ENCODE measurements around the gene FOXRED2. TPM values are rescaled to one million over a fixed set of nuclear protein-coding genes. Genes with fewer than 3 reads are reported as not detected.

FOXRED2 gene
- total RNA-seq, 1 donor from 2014 or later, result 39.8 TPM

GRCh38 chr22:36447632-36448031 is 59.2 kb downstream of the FOXRED2 start:
- no peak for DNase-seq (ENCODE audit: low spot score in 2 of 2, unreplicated experiment in 2 of 2)
- H3K4me3 Mint-ChIP-seq, result no peak overlapping the region
- no peaks in the 10 kb centered on the region for H3K9me3 Mint-ChIP-seq
- no peak overlapping the region for H3K27ac Mint-ChIP-seq
- no peak for TF ChIP-seq CTCF (IDR thresholded peaks at IDR 0.05; ENCODE audit: unreplicated experiment)
- no peaks in the 10 kb centered on the region for H3K36me3 Mint-ChIP-seq
- H3K4me1 Mint-ChIP-seq, result peaks cover 11% of the 10 kb centered on the region
- H3K27me3 Mint-ChIP-seq (ENCODE audit: low read depth), result no peaks in the 10 kb centered on the region

- no peaks in the 10 kb centered on the region for H3K9me3 Mint-ChIP-seq
- no peaks in the 10 kb centered on the region for H3K36me3 Mint-ChIP-seq
- H3K4me3 Mint-ChIP-seq, result no peak overlapping the region
- H3K4me1 Mint-ChIP-seq, result peaks cover 7% of the 10 kb centered on the region
- no peak for TF ChIP-seq CTCF (IDR thresholded peaks at IDR 0.05; ENCODE audit: unreplicated experiment)
- H3K27me3 Mint-ChIP-seq (ENCODE audit: low read depth), result no peaks in the 10 kb centered on the region
- DNase-seq (ENCODE audit: low spot score in 2 of 2, unreplicated experiment in 2 of 2), result no peak
- peak overlapping the region; percentile 15 for H3K27ac Mint-ChIP-seq
Measured at GRCh38 chr22:36445158-36445668, 61.6 kb downstream of the FOXRED2 start.

- Mint-ChIP-seq H3K36me3 (no peaks in the 10 kb centered on the region), H3K27me3 (ENCODE audit: low read depth) (no peaks in the 10 kb centered on the region), H3K4me3 (no peak overlapping the region), H3K9me3 (no peaks in the 10 kb centered on the region), H3K27ac (no peak overlapping the region), H3K4me1 (peaks cover 6% of the 10 kb centered on the region)
- TF ChIP-seq CTCF (IDR thresholded peaks at IDR 0.05; ENCODE audit: unreplicated experiment), result no peak
- no peak for DNase-seq (ENCODE audit: low spot score in 2 of 2, unreplicated experiment in 2 of 2)
Measured at GRCh38 chr22:36443198-36443770, 63.6 kb downstream of the FOXRED2 start.

- Mint-ChIP-seq H3K9me3 (no peaks in the 10 kb centered on the region), H3K4me3 (no peak overlapping the region)
Measured at GRCh38 chr22:36442506-36443197, 64.2 kb downstream of the FOXRED2 start.

GRCh38 chr22:36440429-36441002 is 66.3 kb downstream of the FOXRED2 start:
- Mint-ChIP-seq H3K9me3 (no peaks in the 10 kb centered on the region), H3K27me3 (ENCODE audit: low read depth) (no peaks in the 10 kb centered on the region), H3K36me3 (no peaks in the 10 kb centered on the region), H3K4me1 (peaks cover 11% of the 10 kb centered on the region), H3K27ac (peak overlapping the region; percentile 8), H3K4me3 (no peak overlapping the region)
- DNase-seq (ENCODE audit: low spot score in 2 of 2, unreplicated experiment in 2 of 2), result no peak
- no peak for TF ChIP-seq CTCF (IDR thresholded peaks at IDR 0.05; ENCODE audit: unreplicated experiment)

More at GRCh38 chr22:36442506-36443197, 64.2 kb downstream of the FOXRED2 start:
- Mint-ChIP-seq H3K27me3 (ENCODE audit: low read depth) (no peaks in the 10 kb centered on the region), H3K27ac (no peak overlapping the region), H3K36me3 (no peaks in the 10 kb centered on the region), H3K4me1 (peaks cover 6% of the 10 kb centered on the region)
- DNase-seq (ENCODE audit: low spot score in 2 of 2, unreplicated experiment in 2 of 2), result no peak
- TF ChIP-seq CTCF (IDR thresholded peaks at IDR 0.05; ENCODE audit: unreplicated experiment), result no peak

Data from mesothelial cell of epicardium (in vitro differentiated cells).